Anterior cingulate cortex (tissue), 58 donors: ENCODE measurements around the gene NOS2.
"Not testable (repeated sequence)": the region's sequence is repeated elsewhere in the genome, so short reads cannot be mapped to it uniquely, and the experiment has no call there.

ENCODE experiments used
- DNase-seq, 58 donors: peaks; one replicate each; lab custom pipeline; 2025; lab: John Stamatoyannopoulos, UW

NOS2 gene

DNA sequence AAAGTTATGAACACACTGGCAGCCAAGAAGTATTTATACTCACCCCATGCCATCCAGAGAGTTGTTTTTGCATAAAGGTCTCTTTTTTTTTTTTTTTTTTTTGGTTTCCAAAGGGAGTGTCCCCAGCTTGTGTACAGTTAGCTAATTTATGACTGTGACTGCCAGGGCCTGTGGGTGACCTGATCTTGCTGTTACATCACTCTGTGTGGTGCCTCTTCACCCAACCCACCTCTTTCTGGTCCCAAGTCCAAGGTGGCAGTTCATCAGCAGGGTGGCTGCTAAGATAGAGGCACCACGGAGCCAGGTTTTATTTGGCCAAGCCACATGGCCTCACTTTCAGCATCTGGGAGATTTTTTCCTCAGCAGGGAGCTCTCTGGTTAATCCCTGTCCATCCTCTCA lies at the start of gene NOS2:
NOS2 (minus strand) TSS at position 8 of the 400 bp plus-strand sequence. CDS start 1,720 bp downstream, outside the sequence.
- no peak for DNase-seq

- DNase-seq = no peak
Measured at GRCh38 chr17:27849474-27850185, 49.3 kb upstream of the NOS2 start.

GRCh38 chr17:27848931-27849330 lies 48.6 kb upstream of the NOS2 start:
- peak in 1 of 58 donors; percentile 4 for DNase-seq

DNA sequence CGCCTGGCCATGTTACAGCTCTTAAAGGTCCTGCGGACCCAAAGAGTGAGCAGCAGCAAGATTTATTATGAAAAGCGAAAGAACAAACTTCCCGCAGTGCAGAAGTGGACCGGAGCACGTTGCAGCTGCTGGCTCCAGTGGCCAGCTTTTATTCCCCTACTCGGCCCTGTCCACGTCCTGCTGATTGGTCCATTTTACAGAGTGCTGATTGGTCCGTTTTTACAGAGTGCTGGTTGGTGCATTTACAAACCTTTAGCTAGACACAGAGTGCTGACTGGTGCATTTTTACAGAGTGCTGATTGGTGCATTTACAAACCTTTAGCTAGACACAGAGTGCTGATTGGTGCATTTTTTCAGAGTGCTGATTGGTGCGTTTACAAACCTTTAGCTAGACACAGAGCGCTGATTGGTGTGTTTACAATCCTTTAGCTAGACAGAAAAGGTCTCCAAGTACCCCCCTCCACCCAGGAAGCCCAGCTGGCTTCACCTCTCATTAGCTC lies 46.5 kb upstream of the NOS2 start:
- not testable (repeated sequence) for DNase-seq

- no peak for DNase-seq
Measured at GRCh38 chr17:27846042-27846655, 45.8 kb upstream of the NOS2 start.

DNA sequence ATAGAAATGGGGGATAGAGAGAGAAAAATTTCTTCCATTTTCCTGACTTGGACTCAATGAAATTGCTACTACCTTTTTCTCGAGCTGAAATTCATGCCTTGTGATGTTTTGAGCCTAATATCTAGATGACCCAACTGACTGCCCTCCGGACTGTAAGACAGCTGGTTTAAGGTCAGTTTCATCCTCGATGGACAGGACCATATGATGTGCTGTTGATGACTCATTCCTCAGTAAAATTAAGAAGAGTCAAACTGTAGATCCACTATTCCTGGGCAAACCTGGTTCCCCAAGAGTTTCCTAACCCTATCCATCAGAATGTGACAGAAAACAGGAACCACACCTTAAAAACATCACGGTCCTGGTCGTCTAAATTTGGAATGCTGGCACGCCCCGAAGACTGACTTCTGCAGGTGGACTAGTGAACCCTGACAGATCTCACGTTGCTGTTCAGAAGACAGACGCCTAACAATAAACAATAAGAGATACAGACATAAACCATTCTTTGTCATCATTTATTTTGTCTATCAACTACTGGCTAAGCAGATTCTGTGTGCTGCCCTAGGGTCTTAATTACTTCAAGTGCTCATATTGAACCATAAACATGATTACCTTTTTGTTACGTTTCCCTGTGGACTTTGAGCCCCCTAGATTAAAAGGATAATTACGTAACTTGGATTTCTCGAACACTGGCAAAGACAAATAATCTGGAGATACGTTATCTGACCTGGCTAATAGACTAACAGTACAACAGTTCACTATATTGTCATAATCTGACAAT lies 45.1 kb upstream of the NOS2 start:
- no peak for DNase-seq

GRCh38 chr17:27840688-27841087 lies 40.4 kb upstream of the NOS2 start:
- DNase-seq = no peak

DNA sequence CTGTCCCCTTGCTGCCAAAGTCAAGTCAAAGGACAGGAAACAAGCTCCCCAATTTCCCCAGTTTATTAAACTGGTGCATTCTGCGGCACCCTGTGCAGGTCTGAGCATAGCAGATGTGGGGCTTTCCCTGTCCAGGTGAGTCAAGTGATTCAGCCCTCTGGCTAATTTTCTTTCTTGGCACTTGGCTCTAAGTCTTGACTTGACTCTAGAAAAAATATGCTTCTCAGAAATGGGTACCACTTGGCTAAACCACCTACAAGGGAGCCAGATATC lies 40.0 kb upstream of the NOS2 start:
- DNase-seq = not testable (repeated sequence)

DNA sequence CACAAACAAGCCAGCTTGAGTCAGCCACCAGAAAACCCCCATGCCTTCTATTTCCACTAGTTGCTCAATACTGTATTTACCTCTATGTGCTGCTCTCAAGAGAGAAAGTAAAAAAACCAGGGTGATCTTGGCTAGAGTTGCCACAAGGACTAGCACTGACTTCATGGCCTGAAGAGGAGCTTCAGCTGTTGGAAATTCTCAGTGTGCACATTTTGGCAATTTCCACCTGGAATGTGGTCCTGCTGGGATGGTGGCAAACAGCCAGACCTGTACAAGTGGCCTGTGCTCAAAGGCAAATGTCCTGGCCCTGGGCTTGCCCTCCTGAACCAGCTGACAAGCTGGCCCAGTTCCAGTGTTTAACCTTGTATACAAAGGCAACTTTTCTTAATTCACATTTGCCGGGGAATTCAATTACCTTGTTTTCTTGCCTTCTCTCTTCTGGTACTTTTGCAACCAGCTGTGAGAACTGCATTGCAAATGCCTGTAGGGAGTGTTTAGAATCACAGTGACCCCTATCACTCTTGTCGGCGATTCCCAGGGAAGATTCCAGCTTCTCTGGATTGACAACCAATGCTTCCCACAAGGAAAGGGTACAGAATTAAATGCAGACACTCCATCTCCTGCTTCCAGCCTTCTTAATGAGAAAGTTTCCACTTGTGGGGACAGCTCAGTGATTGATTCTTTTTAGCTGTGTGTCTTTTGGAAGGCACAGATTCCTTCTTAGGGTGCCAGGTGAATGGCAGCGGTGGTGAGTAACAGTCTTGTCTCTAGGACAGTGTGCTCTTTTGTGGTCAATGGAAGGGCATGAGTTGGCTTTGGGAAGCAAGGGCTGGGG lies 39.5 kb upstream of the NOS2 start:
- not testable (repeated sequence) for DNase-seq

- DNase-seq = not testable (repeated sequence)
Measured at GRCh38 chr17:27838607-27839006, 38.3 kb upstream of the NOS2 start.

DNA sequence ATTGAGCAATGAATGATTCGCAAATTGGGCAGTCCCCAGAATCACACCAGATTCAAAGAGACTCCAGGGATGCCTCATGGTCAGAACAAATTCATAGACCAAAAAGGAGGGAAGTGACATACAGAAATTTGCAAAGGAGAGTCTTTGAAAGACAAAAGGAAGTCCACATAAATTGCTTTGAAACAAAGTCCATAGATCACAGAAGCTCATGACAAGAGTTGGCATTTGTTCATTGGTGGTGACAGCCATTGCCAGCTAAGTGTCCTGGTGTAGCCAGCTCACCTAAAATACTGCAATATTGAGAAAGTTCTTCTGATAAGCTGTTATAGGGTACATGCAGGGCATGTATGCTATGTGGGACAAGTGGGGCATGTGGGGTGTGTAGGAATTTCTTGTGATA lies 37.4 kb upstream of the NOS2 start:
- not testable (repeated sequence) for DNase-seq

GRCh38 chr17:27836651-27837050 lies 36.3 kb upstream of the NOS2 start:
- no peak for DNase-seq

GRCh38 chr17:27834571-27834970 lies 34.2 kb upstream of the NOS2 start:
- no peak for DNase-seq

DNA sequence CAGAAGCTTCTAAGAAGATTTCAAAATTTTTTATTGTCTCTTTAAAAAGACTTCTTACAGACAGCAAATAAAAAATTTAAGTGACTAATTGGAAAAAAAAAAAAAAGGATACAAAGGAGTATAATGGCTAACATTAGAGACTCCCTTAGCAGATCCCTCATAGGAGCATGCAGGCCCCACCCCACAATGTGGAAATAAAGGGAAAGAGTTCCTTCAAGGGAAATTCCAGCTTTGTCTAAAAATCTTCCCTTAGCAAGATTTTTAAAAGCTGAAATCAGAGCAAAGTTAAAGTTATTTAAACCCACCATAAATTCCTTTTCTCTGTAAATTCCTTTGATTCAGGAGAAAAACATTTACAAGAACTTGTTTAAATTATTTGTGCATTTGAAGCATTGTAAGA lies 32.5 kb upstream of the NOS2 start:
- DNase-seq = no peak

DNA sequence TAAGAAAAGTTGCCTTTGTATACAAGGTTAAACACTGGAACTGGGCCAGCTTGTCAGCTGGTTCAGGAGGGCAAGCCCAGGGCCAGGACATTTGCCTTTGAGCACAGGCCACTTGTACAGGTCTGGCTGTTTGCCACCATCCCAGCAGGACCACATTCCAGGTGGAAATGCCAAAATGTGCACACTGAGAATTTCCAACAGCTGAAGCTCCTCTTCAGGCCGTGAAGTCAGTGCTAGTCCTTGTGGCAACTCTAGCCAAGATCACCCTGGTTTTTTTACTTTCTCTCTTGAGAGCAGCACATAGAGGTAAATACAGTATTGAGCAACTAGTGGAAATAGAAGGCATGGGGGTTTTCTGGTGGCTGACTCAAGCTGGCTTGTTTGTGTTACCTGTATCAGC lies 29.6 kb upstream of the NOS2 start:
- DNase-seq = not testable (repeated sequence)

GRCh38 chr17:27829143-27829711 lies 28.9 kb upstream of the NOS2 start:
- not testable (repeated sequence) for DNase-seq

- DNase-seq = no peak
Measured at GRCh38 chr17:27825459-27825858, 25.1 kb upstream of the NOS2 start.

DNA sequence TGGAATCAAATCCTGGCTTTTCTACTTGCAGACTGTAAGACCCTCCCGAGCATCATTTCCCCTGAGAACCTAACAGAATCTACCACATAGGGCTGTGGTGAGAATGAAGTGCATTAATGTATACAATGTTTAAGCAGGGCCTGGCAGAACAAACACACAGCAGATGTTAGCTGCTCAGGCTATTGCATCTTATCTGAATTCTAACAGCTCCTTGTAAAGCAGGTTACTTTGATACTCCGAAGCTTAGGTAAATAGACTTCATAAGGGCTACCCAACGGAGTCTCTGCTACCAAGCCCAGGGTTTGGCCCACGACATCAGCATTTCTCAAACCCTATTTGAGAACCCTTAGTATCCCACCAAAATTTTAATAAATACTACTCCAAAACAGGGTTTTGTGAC lies 24.4 kb upstream of the NOS2 start:
- DNase-seq = no peak

- DNase-seq = no peak
Measured at GRCh38 chr17:27824176-27824715, 23.9 kb upstream of the NOS2 start.

DNA sequence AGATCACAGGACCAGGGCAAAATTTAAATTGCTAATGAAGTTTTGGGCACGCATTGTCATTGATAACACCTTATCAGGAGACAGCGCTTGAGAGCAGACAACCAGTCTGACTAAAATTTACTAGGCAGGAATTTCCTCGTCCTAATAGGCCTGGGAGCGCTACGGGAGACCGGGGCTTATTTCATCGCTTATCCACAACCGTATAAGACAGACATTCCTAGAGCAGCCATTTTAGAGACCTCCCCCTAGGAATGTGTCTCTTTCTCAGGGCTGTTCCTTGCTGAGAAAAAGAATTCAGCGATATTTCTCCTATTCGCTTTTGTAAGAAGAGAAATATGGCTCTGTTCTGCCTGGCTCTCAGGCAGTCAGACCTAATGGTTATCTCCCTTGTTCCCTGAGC lies 21.8 kb upstream of the NOS2 start:
- not testable (repeated sequence) for DNase-seq
